ENCODE data around the gene C1QL1.

Gene C1QL1

DNA sequence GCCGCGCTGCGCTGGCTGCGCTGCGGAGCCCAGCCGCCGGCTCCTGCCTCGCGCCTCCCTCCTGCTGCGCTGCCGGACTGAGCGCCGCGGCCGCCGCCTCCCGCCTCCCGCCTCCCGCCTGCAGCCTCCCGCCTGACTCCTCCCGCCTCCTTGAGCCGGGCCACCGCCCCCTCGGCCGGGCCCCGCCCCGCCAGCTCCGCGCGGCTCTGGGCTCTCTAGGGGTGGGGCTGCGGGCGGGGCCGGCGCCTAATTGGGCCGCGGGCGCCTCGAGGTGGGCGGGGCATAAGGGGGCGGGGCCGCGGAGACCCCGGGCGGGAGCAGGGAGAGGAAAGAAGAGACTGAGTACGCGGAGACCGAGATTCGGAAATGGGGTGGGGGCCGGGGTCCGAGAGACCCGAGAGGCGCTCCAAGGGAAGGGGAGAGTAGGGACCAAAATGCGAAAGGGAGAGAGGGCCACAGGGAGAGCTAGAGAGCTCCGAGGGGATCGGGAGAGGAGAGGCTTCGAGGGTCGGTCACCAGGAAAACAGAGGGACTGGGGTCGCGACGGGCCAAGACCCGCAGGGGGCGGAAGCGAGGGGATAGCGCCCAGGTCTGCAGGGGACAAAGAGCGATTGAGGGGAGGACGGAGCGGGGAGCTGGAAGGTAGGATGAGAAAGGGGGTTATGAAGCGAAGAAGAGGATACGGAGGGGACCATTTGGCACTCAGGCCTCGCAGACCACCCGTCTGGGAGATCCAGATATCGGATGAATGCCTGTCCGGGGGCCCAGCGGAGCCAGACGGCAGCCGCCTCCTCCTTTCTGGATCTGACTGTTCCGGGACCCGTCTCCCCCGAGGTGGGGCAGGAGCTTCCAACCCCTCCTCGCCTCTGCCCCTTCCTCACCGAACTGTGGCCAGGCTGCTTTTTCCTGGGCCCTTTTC lies at the start of gene C1QL1:
TSS of gene C1QL1 (minus strand) at position 79 of the 919 bp plus-strand sequence. CDS start 255 bp downstream, outside the sequence.
- DNase-seq (ENCODE audit: extremely low read depth in 1 of 2, low read depth in 1 of 2), result peak; percentile 68 to 82

DNA sequence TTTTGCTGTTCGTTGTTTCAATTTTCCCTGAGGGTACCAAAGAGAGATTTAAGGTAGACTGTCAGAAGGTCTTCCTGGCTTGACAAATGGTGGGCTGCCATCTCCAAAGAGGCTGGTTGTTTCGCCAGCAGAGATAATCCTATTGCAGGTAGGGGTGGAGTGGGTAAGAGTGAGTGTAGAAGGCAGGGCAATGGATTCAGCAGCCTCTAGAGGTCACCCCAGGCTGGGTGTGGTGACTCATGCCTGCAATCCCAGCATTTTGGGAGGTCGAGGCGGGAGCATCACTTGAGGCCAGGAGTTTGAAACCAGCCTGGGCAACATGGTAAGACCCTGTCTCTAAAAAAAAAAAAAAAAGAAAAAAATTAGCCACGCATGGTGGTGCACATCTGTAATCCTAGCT lies 48.7 kb upstream of the C1QL1 start:
- no peak for DNase-seq (ENCODE audit: extremely low read depth in 1 of 2, low read depth in 1 of 2)

DNA sequence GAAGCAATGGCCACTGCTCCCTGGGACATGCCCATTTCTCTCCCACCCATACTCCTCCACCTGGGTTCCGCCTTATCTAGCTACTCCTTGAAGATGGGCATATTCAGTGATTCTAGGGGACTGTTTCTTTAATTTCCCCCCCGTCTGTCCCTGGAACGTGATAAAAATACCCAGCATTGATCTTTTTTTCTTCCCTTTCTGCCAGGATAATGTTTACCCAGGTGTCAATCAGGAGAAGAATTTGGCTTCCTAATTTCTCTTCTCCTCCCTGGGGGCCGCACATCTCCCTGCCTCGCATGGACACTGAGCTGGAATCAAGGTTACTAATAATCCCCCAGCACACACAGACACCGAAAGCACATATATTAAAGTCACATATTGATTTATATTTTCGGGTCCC lies 48.1 kb upstream of the C1QL1 start:
- no peak for DNase-seq (ENCODE audit: extremely low read depth in 1 of 2, low read depth in 1 of 2)

DNA sequence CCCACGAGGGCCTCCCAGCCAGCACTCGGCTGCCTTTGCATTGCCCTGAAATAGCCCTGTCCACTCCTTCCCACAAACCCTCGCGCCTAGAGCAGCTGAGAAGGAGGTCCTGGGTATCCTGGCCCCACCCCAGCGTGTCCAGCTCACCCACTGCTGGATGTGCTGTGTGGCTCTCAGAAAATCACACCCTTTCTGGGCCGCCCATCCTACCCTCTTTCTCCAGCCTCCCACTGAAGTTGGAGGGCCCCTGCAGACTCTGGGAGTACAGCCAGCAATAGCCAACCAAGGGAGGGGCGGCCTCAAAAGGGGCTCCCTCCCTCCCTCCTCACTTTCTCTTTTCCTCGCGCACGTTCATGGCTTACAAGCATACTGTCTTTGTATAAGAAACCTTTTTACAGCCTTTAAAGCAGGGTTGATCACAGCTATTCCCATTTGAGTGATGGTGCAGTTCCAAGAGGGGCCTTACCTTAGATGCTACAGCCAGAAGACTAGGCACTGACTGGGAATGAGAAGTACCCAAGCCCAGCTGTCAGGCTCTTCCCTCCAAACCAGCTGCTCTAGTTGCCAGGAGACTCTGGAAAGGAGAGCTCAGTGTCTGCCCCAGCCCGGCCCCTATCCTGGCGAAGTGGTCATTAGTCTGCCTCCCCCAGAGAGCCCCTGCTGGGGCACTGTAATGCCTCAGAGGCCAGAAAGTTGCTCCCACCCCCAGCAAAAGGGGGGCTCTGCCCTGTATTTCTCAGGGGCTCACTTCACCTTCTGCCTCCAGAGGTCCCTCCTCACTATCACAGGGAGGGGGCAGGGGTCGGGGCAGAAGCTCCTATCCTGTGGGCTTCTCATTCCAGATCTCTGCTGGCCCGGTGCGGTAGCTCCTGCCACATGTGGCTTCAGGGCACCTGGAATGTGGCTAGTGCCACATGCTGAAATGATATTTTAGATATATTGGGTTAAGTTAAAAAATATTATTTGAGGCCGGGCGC lies 45.2 kb upstream of the C1QL1 start:
- DNase-seq (ENCODE audit: extremely low read depth in 1 of 2, low read depth in 1 of 2), result no peak

DNA sequence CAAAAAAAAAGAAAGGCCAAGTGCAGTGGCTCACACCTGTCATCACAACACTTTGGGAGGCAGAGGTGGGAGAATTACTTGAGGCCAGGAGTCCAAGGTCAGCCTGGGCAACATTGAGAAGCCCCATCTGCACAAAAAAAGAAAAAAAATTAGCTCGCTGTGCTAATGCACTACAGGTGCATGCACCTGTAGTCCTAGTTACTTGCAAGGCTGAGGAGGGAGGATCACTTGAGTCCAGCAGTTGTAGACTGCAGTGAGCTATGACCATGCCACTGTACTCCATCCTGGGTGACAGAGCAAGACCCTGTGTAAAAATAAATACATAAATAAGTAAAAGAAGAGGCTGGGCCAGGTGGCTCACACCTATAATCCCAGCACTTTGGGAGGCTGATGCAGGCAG lies 43.7 kb upstream of the C1QL1 start:
- no peak for DNase-seq (ENCODE audit: extremely low read depth in 1 of 2, low read depth in 1 of 2)

DNA sequence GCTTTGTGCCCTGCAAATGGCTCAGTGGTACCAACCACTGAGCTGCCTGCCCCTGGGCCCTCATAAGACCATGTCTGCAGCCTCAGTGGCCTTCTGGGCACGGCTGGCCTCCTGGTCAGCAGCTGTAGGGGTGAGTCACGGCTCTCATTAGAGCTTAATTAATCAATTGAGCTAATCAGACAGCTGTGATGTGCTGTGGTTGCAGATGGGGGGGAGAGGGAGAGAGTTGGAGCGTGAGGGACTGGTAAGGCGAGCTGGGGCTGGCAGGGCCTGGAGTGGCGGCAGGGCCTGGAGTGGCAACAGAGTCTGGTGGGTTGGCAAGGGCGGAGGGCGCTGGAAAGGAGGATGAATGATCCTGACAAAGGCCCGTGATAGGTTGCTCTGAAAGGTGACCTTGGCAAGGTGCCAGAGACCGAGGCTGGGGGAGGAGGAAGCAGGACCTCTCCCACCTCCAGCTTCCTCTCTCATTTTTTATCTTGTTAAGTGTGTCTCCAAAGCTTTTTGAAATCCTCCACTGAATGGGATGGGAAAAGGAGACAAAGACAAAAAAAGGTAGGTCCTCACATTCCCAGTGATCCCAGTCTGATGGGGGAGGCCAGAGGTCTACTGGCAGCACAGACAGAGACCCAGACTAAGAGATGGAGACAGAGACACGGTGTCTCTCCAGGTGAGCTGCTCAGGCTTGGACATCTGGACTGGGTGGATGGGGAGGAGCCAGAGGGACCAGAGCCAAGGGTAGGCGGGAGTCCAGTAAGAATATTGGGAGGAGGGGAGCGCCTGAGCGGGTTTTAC lies 41.8 kb upstream of the C1QL1 start:
- no peak for DNase-seq (ENCODE audit: extremely low read depth in 1 of 2, low read depth in 1 of 2)

DNA sequence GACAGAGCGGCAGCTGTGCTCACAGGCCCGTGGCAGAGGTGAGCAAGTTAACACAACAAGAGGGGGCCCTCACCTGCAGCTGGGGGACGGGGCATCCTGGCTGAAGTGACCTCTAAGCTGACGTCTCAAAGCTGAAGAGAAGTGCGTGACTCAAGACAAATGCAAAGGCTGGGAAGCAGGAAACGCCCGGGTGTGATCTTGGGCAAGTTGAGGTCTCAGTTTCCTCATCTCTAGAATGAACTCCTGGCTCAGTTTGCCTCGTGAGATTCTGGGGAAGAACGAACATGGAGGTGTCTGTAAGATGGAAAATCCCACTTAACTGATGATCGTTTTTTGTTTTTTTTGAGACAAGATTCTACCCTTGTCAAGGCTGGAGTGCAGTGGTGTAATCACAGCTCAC lies 40.1 kb upstream of the C1QL1 start:
- DNase-seq (ENCODE audit: extremely low read depth in 1 of 2, low read depth in 1 of 2), result no peak

DNA sequence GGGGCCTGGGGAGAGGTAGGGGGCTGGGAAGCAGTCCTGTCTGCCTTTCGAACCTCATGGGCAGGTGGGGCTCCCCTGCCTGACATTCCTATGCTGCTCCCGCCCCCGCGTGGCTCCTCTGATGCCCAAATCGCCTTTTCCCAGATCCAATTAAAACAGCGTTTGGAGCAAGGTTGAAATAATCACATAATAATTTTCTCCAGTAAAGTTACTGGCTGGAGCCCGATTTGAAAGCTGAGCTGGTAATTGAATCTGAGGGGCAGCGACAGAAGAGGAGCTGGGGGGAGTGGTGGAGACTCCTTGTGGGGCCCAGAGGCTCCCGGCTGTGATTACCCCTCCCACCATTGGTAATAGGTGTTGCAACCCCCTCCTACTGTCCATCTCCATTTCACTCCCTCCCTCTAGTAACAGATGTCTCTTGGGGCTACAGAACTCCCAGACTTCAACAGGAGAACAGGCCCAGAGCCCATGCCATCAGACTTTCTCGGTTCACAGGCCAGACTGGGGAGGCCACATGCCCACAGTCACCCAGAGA lies 38.9 kb upstream of the C1QL1 start:
- no peak for DNase-seq (ENCODE audit: extremely low read depth in 1 of 2, low read depth in 1 of 2)

DNA sequence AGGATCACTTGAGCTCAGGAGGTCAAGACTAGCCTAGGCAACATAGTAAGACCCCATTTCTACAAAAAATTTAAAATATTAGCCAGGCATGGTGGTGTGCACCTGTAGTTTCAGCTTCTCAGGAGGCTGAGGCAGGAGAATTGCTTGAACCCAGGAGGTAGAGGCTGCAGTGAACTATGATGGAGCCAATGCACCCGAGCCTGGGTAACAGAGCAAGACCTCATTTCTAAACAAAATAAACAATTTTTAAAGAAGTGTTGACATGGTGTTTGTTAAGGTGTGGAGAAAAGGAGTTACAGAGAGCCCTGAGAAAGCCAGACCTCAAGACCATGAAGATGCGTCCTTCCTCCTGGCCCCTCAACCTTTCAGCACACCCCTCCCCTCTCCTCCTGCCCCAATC lies 37.6 kb upstream of the C1QL1 start:
- no peak for DNase-seq (ENCODE audit: extremely low read depth in 1 of 2, low read depth in 1 of 2)

DNA sequence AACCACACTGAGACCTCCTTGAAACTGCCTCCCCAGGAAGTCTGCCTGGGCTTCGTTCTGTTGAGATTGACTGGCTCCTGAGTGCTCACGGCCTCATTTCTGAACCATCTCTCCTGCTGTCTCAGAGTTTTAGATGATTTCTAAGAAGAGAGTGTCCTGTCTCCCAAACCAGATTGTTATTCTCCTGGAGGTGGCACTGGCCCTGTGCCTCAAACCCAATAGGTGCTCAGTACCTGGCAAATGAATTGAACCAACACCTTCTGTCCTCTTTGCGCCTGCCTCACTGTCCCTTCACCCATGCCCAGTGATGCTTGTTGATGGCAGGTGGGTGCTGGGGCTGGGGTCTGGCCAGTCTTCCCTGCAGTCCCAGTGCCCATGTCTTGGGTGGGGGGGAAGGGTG lies 36.3 kb upstream of the C1QL1 start:
- no peak for DNase-seq (ENCODE audit: extremely low read depth in 1 of 2, low read depth in 1 of 2)

DNA sequence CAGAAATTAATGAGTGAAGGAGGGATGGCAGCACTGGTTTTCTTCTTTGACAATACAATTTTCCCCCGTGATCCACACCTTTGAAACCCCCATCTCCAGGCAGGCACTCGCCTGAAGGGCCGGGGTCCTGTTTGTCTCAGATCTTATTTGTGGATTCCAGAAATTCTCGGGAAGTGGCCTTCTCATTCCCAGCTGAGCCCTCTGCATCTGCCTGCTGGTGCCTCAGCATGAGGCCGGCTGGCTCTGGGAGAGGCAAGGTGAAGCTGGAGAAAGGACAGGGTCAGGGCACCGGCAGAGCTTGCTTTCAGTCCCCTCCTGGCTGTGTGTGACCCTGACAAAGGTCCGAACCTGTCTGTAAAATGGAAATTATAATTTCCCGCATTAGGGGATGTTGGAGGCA lies 35.8 kb upstream of the C1QL1 start:
- DNase-seq (ENCODE audit: extremely low read depth in 1 of 2, low read depth in 1 of 2), result no peak

DNA sequence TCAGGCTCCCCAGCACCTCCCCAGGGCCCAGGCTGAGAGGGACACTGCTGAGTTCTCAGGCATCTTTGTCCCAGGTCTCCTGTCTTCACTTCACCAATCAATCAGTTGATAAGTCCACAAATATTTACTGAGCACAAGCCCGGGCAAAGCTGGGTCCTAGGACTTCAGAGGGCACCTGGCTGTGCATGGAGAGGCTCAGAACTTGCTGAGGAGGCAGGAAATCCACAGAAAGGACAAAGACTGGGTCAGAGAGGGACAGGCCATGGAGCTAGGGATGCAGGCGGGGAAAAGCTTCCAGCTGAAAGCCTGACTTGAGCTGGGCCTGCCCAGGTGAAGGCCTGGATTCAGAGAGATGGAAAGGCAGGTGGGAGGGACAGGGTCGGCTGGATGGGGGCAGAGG lies 33.2 kb upstream of the C1QL1 start:
- DNase-seq (ENCODE audit: extremely low read depth in 1 of 2, low read depth in 1 of 2), result no peak

DNA sequence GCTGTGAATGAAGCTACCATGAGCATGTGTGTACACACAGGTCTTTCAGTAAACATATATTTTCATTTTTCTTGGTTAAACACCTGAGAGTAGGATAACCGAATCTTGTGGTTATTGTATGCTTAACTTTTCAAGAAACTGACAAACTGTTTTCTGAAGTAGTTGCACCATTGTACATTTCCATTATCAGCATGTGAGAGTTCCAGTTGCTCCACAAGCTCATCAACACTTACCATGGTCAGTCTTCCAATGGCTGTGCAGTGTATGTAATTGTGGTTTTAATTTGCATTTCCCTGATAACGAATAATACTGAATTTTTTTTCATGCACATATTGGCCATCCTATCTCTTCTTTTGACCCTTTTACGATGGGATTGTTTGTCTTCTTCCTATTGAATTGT lies 31.3 kb upstream of the C1QL1 start:
- no peak for DNase-seq (ENCODE audit: extremely low read depth in 1 of 2, low read depth in 1 of 2)

DNA sequence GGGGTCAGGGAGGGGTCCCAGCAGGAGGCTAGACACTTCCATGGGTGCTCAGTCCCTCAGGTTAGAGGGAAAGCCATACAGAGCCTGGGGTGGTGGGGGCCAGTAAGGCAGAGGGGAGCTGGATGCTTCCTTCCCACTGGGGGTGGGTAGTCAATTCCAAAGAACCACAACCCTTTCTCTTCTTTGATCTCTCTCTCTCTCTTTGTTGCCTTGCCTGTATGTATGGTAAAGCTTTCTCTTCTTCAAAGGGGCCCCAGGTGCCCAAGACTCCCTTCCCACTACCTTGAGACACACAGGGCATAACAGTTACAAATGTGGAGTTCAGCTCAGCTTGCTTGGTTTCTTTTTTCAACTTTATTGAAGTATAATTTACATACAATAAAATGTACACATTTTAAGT lies 30.5 kb upstream of the C1QL1 start:
- no peak for DNase-seq (ENCODE audit: extremely low read depth in 1 of 2, low read depth in 1 of 2)

DNA sequence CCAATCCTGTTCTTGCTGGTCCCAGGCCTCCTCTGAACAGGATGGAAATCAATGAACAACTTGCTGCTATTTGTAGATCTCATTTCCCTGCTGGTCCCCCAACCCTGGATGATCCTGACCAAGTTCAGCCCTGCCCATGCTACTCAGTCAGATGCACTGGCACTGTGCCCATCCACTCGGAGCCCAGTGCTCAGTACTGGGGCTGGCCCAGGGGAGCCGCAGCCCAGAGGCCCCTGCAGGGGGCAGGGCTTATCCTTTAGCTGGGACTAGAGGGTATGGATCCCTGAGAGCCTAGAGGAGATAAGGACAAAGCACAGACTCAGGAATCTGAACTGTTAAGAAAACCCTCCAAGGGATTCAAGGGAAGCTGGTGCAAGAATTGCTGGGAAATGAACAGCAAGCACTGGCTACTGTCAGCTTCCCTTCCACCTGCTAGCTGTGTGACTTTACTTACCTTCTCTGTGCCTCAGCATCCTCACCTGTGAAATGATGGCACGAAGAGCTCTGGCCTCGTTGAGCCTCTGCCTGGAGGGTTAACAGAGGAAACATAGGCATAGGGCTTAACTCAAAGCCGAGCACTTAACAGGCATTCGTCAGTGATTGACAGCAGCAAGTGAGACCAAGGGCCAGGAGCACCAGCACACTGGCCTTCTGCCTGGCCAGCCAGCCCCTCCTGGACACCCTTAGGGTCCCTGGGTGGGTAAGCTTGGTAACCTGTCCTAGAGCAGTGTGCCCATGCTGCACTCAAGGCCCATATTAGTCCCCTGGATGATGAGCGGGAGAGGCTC lies 29.8 kb upstream of the C1QL1 start:
- DNase-seq (ENCODE audit: extremely low read depth in 1 of 2, low read depth in 1 of 2), result no peak

DNA sequence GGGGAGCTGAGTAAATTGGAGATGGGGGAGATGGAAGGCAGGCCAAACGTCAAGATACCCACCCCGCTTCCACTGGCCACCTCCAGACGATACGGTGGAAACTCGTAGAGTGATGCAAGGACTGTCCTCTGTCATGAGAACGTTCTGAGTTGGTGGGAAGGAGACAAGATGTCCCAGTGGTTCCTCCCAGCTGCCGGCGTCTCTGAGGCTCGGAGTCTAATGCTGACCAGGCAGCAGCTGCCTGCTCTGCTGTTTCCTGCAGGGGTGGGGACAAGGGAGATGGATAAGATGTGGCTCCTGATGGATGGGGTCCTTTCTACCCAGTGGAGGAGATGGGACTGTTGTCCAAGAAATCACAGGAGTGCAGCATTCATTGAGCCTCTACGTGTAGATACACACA lies 28.2 kb upstream of the C1QL1 start:
- DNase-seq (ENCODE audit: extremely low read depth in 1 of 2, low read depth in 1 of 2), result no peak

DNA sequence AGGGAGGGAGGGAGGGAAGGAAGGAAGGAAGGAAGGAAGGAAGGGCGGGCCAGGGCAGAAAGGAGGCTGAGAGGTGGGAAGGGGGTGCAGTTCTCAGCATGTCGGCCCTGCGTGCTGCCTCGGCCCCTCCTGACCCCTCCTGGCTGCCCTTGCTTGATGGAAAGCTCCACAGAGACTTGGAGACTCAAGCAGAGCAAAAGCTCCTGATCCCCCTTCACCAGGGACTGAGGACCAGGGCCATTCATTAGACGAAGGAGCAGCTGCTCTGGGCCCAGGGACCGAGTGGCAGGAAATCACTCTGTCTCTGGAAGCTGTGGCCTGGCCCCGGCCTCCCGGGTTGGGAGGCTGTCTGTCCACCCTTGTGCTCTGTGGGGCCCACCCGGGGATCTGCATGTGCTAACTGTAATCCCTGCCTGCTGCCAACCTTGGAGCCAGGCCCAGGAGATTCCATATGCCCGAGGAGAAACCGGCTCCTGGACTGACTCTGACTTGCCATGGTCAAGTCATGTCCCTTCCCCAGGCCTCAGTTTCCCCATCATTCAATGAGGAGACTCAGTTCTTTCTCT lies 27.4 kb upstream of the C1QL1 start:
- no peak for DNase-seq (ENCODE audit: extremely low read depth in 1 of 2, low read depth in 1 of 2)

DNA sequence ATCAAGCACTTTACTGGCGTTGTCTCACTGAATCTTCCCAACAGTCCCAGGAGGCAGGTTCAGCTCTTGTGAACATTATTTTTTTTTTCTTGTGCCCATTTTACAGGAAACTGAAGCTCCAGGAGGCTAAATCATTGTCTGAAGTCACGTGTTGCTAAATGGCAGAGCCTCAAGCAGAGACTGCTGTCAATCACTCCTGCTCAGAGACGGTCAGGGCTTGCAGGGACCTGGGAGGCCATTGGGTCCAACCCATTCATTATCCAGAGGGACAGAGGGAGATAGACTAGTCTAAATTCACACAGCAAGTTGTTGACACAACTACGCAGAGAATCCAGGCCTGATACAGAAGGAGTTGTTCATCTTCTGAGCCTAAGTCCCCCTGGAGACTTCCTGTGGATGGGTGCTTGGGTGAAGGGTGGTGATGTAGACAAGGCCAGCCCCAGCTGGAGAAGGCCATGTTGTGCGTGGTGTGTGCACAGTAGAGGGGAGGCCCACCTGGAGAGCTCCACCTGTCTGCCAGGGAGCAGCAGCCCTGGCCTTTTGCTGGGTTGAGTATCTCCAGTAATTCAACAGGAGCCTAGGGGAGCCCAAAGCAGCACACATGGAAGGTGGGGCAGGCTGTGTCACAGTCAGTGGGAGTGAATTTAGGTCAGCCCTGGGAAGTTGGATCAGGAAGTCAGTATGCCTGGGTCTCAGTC lies 24.3 kb upstream of the C1QL1 start:
- no peak for DNase-seq (ENCODE audit: extremely low read depth in 1 of 2, low read depth in 1 of 2)

DNA sequence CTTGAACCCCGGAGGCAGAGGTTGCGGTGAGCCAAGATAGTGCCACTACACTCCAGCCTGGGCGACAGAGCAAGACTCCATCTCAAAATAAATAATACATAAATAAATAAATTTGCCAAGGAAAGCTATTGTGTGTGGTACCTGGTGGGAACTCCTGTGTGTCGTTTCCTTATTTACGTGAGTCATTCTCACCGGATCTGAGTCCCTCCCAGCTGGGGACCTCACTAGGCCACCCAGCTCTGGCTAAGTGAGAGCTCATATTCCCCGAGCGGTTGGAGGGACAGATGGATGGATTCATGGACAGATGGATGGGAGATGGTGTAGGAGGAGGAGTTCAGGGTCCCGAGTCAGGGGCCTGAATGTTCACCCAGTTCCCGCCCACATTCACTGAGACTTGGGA lies 22.9 kb upstream of the C1QL1 start:
- DNase-seq (ENCODE audit: extremely low read depth in 1 of 2, low read depth in 1 of 2), result no peak
